Mucosa of descending colon (tissue), 3 donors: ENCODE data around the gene SLC12A5. TPM values are rescaled to one million over a fixed set of nuclear protein-coding genes. Genes with fewer than 3 reads are reported as not detected.
A peak's percentile ranks its signal among the peaks of the same experiment; 100 is the strongest.

Source experiments
- ATAC-seq: fragments of 200-7000 bp; cut with Tn5 transposase; one replicate; pipeline ENCODE4 v1.9.1; 2020; ENCODE audit warnings: mild to moderate bottlenecking, moderate library complexity
- DNase-seq, 3 donors: peaks; one replicate each; pipeline ENCODE4 v3.0.0-alpha.2; 2020
- H3K36me3 ChIP-seq: fragments of 200-600 bp; one replicate; pipeline ENCODE4 v1.8.0; 2021; ENCODE audit warnings: low read depth, mild to moderate bottlenecking
- H3K4me1 ChIP-seq: fragments of 200-600 bp; one replicate; pipeline ENCODE4 v1.8.0; 2021; ENCODE audit warnings: low read depth, mild to moderate bottlenecking
- H3K4me3 ChIP-seq: fragments of 200-600 bp; one replicate; pipeline ENCODE4 v1.8.0; 2021; ENCODE audit warnings: mild to moderate bottlenecking
- H3K9me3 ChIP-seq: fragments of 200-600 bp; one replicate; pipeline ENCODE4 v1.8.0; 2021; ENCODE audit warnings: mild to moderate bottlenecking
- intact Hi-C, 2 donors: fragments of 100-400 bp; cut with DNase I in 1 of 2; cut with micrococcal nuclease in 1 of 2; formaldehyde crosslinking; loops; one replicate each; pipeline versions ENCODE4 v1.11.0 to v1.11.1; 2022; cut with DNase I, micrococcal nuclease
- total RNA-seq, 3 donors: library from RNA; stranded (reverse); fragmentation: NEBNext Ultra II Directional in 2 of 3; extraction: Animal tissue kit (Norgen Biotek cat#: 25700) in 2 of 3; gene quantifications; one replicate each; pipeline versions ENCODE4 v1.2.1 to v1.2.4, GENCODE V29; 2021 to 2023
- TF ChIP-seq, protein P1 (sequence below): fragments of 200-600 bp; IDR thresholded peaks from one replicate; pipeline ENCODE4 v1.8.0; 2022; ENCODE audit warnings: antibody characterized with exemption, mild to moderate bottlenecking
- donor health status: DM: no; HTN: no; CAD: no; lungs with moderate emphysema.
- donor health status: DM: no; HTN: no; CAD: no.
- donor health status: DM: no; HTN: yes; CAD: no.

The SLC12A5 gene
- total RNA-seq, 3 donors from 2014 or later: 2.5 TPM; not detected in 2

DNA sequence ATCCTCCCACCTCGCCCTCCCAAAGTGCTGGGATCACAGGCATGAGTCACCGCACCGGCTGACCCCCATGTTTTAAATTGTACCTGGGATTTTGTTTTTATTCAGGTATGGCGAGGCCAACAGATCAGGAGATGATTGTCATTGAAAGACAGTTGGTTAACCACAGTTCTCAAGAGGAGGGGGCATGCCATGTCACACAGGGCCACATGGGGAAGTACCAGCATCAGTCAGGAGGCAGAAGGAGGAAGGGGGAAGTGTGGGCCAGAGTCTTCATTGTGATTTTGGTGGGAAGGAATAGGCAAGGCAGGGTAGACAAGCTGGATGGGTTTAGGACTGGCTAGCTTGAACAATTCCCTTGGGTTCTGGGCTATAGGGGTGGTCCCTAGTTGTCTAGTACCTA lies 30.3 kb upstream of the SLC12A5 start:
- Histone ChIP-seq H3K4me3 (no peak overlapping the region), H3K4me1 (no peaks in the 10 kb centered on the region), H3K9me3 (no peaks in the 10 kb centered on the region), H3K36me3 (no peaks in the 10 kb centered on the region)
- DNase-seq (no peak), ATAC-seq (peak; percentile 38)
- intact Hi-C loops: no loop called here
- TF ChIP-seq, protein P1, sequence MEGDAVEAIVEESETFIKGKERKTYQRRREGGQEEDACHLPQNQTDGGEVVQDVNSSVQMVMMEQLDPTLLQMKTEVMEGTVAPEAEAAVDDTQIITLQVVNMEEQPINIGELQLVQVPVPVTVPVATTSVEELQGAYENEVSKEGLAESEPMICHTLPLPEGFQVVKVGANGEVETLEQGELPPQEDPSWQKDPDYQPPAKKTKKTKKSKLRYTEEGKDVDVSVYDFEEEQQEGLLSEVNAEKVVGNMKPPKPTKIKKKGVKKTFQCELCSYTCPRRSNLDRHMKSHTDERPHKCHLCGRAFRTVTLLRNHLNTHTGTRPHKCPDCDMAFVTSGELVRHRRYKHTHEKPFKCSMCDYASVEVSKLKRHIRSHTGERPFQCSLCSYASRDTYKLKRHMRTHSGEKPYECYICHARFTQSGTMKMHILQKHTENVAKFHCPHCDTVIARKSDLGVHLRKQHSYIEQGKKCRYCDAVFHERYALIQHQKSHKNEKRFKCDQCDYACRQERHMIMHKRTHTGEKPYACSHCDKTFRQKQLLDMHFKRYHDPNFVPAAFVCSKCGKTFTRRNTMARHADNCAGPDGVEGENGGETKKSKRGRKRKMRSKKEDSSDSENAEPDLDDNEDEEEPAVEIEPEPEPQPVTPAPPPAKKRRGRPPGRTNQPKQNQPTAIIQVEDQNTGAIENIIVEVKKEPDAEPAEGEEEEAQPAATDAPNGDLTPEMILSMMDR: no peak

DNA sequence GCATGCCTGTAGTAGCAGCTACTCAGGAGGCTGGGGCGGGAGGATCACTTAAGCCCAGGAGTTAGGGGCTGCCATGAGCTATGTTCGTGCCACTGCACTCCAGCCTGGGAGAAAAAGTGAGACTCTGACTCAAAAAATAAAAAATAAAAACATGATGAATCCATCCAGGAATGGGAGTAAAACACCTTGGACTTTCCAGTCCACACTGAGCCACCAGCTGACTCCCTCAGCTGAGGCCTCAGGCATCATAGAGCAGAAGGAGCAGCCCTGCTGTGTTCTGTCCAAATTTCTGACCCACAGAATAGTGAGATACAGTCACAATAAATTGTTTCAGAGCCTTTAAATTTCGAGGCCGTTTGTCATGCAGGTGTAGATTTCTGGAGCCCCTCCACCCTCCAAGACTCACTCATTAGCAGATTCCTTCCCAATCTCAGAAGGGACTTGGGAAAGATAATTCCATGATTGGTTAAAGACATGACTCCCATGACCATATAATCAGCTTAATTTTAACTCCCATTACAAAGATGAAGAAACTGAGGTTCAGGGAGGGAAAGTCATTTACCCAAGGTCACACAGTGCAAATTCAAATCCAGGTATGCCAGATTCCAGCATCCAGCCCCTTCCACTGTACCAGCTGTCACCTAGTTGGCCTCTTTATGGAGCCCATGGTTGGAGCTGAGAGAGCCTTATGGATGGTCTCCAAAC lies 29.3 kb upstream of the SLC12A5 start:
- ATAC-seq: no peak
- no peaks in the 10 kb centered on the region for H3K36me3 ChIP-seq
- DNase-seq: no peak
- H3K4me1 ChIP-seq: no peaks in the 10 kb centered on the region
- TF ChIP-seq, protein P1: no peak
- H3K9me3 ChIP-seq: no peaks in the 10 kb centered on the region
- intact Hi-C loops: no loop called here
- H3K4me3 ChIP-seq: no peak overlapping the region

DNA sequence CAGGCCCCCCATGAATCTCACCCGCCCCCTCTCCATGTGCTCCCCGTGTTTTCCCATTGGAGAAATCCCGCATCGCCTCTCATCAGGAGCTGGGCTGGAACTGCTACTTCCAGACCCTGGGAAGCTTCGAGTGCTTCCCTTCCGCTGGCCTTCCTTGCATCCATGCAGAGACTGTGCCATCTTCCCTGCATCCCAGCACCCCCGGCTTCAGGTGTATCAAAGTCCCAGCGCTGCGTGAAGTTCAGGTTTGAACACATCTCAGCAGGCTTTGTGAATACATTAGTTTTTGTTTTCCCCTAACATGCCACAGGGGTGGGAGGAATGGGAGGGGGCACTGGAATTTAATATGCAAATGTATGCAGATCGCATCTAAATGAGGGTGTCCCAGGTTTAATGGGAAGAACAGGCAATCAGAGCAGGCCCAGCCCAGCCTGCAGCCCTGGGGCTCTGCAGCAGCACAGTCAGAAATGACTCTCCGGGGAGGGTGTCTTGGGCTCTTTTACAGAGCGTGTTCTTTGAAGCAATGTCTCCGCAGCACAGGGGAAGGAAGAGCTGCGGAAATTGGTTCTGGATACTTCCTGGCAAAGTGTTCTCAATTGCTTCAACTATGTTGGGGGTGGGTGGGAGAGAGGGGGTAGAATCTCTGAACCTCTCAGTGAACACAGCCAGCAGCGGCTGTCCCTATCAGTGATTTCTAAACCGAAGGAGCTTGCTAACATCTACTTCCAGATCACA lies 28.6 kb upstream of the SLC12A5 start:
- Histone ChIP-seq H3K9me3 (no peaks in the 10 kb centered on the region), H3K4me1 (no peaks in the 10 kb centered on the region), H3K4me3 (no peak overlapping the region), H3K36me3 (no peaks in the 10 kb centered on the region)
- TF ChIP-seq, protein P1: no peak
- no peak for DNase-seq
- intact Hi-C loops: no loop called here
- no peak for ATAC-seq

DNA sequence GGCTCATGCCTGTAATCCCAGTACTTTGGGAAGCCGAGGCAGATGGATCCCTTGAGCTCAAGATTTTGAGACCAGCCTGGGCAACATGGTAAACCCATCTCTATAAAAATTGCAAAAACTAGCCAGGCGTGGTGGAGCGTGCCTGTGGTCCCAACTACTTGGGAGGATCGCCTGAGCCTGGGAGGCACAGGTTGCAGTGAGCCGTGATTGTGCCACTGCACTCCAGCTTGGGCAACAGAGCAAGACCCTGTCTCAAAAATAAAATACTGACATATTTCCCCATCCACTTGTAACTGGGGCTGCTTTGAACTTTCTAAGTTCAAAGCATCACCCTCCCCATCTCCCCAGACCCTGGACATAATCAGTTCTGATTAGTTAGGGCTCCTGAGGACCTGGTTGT lies 27.5 kb upstream of the SLC12A5 start:
- Histone ChIP-seq H3K36me3 (no peaks in the 10 kb centered on the region), H3K9me3 (no peaks in the 10 kb centered on the region), H3K4me3 (no peak overlapping the region), H3K4me1 (no peaks in the 10 kb centered on the region)
- TF ChIP-seq, protein P1: no peak
- ATAC-seq (no peak), DNase-seq (no peak)
- intact Hi-C loops: no loop called here

DNA sequence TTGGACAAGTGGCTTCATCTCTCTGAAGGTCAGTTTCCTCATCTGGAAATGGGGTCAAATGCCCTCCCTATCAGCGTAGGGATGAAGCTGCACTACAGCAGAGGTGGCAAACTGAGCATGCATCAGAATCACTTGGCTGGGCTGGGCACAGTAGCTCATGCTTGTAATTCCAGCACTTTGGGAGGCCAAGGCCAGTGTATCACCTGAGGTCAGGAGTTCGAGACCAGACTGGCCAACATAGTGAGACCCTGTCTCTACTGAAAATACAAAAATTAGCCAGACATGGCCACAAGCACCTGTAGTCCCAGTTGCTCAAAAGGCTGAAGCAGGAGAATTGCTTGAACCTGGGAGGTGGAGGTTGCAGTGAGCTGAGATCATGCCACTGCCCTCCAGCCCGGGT lies 27.0 kb upstream of the SLC12A5 start:
- Histone ChIP-seq H3K4me1 (no peaks in the 10 kb centered on the region), H3K4me3 (no peak overlapping the region), H3K36me3 (no peaks in the 10 kb centered on the region), H3K9me3 (no peaks in the 10 kb centered on the region)
- DNase-seq: no peak
- TF ChIP-seq, protein P1: no peak
- intact Hi-C loops: no loop called here
- no peak for ATAC-seq
